Superior temporal gyrus (tissue), 1 donor: ENCODE results near the gene MOB3A.
"Not testable (repeated sequence)": the region's sequence is repeated elsewhere in the genome, so short reads cannot be mapped to it uniquely, and the experiment has no call there.

Experiments
- DNase-seq: peaks from one replicate; pipeline ENCODE4 v3.0.0-alpha.2; 2016; ENCODE audit errors: extremely low spot score

MOB3A gene

GRCh38 chr19:2034253-2034652 lies 61.9 kb downstream of the MOB3A start:
- not testable (repeated sequence) for DNase-seq

- DNase-seq, result no peak
These were observed 62.3 kb downstream of the MOB3A start for GRCh38 chr19:2033825-2034159.

DNA sequence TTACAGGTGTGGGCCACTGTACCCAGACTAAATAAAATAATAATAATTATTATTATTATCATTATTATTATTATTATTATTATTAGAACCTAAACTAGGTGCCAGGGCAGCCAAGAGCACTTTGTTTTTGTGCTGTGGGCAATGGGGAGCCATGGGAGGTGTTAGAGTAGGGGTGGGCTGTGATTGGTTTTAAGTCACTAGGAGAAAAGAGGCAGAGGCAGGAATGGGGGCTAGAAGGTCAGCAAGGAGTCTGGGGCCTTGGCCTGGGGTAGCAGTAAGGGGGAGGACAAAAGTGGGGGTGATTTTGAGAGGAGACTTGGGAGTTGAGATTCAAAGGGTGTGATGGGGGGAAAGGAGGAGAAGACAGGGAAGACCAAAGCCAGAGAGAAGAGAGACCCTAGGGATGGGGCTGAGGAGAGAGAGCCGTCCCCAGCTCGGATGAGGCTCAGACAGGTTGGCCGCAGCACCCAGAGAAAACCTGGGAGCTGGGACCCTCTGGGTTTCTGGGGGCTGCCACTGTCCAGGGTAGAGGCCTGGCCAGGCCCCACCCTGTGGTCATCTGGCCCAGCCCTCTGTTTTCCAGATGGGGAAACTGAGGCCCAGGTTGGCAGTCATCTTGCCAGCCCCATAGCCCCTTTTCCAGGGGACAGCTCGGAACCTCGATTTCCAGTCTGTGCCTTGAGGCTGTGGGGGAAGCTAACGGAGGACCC lies 62.9 kb downstream of the MOB3A start:
- DNase-seq, result no peak

DNA sequence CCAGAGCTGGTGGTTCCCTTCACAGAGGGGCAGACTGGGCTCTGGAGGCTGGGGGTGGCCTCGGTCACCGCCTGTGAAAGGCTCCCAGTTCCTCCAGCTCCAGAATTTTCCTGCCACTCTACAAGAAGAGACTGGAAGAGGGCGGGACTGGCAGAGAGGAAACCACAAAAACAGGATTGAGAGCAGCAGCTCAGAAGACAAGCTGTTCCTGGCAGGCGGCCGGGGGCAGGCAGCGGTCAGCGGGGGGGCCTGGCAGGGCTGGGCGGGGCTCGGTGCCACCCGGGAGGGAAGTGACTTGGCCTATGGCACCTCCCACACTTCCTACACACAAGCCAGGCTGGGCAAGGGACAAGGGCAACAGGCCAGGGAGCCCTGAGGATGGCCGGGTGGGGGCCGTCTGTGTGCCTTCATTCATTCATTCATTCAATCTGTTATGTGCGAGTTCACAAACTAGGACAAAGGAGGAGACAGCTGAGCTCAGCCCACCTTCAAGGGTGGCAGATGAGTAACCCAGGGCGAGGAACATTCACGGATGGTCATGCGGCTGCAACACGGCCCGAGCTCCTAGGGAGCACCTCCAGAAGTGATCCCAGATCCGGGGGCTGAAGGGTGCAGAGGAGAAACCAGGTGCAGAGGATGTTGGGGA lies 63.7 kb downstream of the MOB3A start:
- peak; percentile 93 for DNase-seq

DNA sequence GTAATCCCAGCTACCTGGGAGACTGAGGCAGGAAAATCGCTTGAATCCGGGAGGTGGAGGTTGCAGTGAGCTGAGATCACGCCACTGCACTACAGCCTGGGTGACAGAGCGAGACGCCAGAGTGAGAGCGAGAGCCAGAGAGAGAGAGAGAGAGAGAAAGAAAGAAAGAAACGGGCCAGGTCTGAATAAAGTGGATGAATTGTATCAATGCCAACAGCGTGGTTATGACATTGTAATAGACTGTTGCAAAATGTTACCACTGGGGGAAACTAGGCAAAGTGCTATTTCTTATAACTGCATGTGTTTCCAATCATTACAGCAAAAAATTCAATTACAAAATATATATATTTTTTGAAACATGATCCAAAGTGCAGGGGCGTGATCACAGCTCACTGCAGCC lies 68.8 kb downstream of the MOB3A start:
- no peak for DNase-seq

- DNase-seq, result no peak
These were observed 69.4 kb downstream of the MOB3A start for GRCh38 chr19:2026770-2027169.

- DNase-seq, result no peak
These were observed 73.8 kb downstream of the MOB3A start for GRCh38 chr19:2022289-2022688.

DNA sequence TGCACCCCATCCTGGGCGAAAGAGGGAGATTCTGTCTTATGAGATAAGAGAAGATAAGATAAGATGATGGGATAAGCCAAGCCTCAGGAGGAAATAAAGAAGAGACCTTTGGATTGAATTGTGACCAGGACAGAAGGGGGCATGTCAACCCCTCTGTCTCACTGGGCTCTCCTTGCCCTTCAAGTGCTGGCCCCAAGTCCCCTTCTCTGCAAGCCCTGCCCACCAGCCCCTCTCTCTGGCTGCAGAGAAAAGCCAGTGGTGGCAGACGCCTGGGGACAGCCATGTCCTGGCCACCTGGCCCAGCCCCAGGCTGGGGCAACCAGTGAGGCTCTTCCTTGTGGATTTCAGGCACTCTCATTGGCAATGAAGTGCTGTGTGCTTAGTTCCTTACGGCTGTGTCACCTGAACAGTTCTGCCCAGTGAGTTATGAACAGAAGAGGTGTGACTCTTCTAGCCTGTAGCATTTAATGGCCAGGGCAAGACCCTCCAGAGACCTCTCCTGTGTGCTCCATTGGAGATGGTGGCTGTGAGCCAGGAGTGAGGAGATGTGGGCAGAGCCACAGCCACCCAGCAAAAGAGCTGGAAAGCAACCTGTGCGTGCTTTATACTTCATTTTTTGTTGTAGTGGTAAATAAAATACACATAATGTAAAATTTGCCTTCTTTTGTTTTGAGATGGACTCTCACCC lies 74.5 kb downstream of the MOB3A start:
- no peak for DNase-seq
